GM19468 (cell line): ENCODE results near the gene ENPP3.
"Not testable (repeated sequence)": the region's sequence is repeated elsewhere in the genome, so short reads cannot be mapped to it uniquely, and the experiment has no call there.

Experiments used
- ATAC-seq: cut with Tn5 transposase; IDR thresholded peaks from one replicate; pipeline ENCODE4 v1.9.1; 2021; ENCODE audit warnings: mild to moderate bottlenecking, moderate library complexity, moderate number of reproducible peaks; ENCODE audit not compliant: unreplicated experiment; ENCODE audit errors: extremely low read depth

ENPP3 gene

DNA sequence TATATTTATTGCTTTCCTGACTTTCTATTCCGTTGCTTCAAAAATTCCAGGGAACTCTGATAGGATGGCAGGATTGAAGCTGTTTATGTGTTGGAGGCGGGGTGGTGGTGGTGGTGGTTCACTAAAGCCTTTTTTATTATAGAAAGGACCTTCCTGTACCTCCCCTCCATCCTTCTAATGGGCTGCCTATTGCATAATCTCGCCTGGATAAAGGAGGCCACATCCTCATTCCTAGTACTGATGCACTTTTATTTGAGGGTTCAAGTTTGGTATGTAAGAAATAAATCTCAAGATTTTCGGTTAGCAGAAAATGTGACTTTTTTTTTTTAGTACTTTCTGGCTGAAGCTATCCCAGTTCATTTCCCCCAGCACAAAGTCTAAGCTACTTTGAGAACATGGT, 92.4 kb downstream of the ENPP3 start:
- ATAC-seq, result no peak

DNA sequence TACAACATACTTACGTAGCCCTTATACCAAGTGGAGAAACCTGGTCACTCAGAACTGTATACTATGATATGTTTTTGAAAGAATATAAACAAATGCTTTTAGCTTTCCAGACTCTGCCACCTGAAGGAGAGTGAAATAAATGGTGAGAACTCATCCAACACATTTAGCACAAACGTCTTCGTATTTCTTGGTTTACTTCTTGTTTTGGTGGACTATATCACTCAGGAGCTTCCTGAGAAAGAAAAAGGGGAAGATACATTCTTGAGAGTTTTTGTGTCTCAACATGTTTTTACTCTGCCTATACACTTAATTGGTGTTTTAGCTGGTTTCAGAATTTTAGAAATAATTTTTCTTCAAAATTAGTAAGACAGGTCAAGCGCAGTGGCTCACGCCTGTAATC, 93.2 kb downstream of the ENPP3 start:
- no peak for ATAC-seq

DNA sequence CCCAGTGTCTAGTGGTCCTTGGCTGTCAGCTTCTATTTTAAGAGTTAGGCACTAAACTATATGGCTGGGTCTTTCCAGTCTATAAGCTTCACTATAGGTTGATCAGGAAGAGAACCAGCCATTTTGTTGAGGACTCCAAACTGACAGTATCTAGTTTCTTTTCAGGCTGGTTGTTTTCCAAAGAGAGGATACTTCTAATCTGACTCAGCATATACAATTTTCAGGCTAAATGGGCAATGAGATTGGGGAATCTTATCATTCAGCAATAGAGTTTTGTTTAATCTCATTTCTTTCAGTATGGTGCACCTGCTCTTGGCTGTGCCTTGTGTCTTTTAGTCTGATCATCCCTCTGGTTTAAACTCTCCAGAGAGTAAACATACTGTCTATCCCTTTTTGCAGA, 94.1 kb downstream of the ENPP3 start:
- no peak for ATAC-seq

DNA sequence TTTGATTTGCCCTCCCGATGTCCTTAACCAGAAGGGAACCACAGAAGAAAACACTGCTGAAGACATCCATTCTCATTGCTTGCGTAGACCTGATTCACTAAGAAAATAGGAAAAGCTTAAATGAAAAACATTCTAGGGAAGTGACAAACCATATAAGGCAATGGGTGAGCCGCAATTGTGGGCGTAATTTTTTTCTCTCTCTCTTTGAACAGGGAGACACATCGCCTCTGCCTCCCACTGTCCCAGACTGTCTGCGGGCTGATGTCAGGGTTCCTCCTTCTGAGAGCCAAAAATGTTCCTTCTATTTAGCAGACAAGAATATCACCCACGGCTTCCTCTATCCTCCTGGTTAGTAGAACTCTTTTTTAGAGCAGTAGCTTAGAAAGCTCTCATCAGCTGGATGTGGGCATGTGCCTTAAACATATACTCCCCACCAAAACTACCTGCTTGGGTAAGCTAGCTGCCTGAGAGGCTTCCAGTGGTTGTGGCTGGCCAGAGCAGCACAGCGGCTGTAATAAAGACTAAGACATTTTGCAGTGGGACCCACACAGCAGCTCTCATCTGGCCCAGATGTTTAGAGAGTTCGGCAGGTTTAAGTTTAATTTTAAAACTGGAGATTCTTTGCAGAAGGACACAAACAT, 96.4 kb downstream of the ENPP3 start:
- no peak for ATAC-seq

DNA sequence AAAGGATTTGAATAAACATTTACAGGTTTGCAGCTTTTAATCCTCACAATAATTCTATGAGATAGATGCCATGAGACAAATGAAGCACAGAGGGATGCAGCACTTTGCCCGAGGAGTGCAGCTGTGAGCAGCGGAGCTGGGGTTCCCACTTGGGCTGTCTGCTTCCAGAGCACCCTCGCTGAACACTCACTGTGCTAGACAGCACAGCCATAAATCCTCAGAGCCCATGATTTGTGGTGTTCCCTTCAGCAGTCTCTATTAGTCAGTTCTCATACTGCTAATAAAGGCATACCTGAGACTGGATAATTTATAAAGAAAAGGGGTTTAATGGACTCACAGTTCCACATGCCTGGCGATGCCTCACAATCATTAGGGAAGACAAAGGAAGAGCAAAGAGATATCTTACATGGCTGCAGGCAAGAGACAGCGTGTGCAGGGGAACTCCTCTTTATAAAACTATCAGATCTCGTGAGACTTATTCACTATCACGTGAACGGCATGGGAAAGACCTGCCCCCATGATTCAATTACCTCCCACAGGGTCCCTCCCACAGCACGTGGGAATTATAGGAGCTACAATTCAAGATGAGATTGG, 99.0 kb downstream of the ENPP3 start:
- no peak for ATAC-seq

DNA sequence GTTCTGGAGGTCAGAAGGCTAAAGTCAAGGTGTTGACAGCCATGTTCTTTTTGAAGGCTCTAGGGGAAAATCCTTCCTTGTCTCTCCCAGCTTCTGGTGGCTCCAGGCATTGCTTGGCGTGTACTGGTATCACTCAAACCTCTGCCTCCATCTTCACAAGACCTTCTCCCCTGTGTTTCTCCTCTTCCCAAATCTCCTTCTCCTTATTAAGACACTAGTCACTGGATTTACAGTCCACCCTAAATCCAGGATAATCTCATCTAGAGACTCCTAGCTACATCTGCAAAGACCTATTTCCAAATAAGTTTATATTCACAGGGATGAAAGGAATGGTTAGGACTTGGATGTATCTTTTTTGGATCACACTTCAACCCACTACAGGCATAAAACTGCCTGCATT, 99.7 kb downstream of the ENPP3 start:
- no peak for ATAC-seq

DNA sequence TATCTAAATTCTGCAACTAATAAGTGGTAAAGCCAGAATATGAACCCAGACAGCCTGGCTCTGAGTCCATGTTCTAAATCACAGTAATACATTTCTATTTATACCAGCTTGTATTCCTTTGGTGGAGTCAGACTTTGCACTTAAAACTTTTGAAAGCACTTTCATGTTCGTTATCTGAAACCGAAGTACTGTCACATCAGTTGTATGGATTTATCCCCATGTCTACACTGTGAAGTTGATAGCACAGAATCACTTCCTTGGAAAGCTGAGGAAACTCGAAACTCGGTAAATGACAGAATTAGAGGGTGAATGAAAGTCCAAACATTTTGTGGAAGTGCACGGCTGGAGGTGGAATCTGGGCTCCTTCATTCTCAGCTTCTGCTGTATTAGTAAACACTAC, 102.0 kb downstream of the ENPP3 start:
- ATAC-seq, result no peak

DNA sequence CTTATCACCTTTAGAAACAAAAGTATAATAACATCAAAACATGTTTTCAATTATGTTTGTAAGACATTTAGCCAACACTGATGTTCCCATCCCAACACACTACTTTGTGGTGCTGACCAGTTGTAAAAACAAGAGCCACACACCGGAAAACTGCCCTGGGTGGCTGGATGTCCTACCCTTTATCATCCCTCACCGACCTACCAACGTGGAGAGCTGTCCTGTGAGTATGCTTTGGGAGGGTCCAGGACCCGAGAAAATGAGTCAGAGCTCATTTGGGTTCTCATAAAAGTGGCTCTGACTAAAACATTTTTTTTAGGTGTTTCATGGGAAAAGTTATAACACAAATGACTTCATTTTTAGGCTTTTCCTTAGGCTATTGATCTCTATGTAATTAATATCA, 103.1 kb downstream of the ENPP3 start:
- ATAC-seq, result no peak

DNA sequence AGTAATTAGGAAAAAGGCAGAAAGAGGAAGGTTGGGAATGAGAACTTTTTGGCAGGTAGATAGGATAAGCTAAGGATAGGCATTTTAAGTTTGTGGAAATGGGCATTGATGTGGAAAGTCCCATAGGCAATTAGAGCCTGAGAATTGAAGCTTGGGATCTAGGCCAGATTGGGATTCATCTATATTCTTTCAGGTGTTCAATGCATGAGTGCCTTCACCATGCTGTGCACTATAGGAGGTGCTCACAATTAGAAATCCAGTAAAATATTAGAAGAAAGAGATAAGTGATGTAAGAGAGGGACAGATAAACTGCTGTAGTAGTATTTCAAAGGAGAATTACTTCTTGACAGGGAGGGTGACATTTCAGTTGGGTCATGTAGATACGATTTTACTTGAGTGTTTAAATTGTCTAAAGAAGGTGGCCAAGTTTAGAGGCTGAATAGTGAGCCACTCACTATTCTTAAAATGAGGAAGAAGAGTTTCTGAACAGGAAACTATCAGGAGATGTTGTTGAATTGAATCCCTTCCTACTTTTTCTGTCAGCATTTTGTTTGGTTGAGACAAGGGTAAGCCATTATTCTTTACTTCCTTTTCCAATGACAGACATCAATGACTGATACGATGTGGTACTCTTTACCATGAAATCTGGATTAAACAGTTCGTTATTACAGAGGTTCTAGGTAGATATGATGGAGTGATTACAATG, 104.7 kb downstream of the ENPP3 start:
- ATAC-seq, result no peak

DNA sequence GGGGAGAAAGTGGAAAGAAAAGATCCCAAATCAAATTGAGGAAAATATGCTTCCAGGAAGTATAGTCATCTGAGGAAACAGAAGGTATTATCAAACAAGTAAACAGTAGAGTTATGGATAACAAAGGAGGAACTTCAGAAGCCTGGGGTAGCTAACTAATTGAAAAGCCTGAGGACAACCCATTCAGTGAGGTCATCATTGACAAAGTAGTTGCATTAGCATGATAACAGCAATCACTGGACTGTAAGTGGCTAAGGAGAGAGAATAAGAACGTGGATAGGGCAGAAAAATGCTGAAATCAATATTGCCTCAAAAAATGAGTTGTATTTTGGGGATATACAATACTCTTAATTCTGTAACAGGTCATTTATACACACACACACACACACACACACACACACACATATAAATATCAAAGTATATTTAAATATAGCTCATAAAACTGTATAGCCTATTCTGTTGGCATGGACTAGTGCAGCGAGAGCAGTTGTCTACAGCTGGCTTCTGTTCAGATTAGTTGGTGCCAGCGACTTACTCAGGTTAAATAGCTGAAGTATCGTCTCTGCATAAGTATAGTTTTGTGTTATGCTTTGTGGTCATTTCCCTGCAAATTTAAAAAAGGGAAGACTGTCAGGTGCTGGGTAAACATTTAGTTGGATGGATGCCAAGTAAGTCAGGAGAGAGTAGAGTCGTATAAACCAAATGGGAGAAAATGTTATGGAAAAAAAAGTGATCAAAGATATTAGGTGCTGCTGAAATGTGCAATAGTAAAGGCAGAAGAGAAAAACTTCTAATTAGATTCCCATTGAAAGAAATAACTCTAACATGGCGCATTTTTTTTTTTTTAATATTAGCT, 107.6 kb downstream of the ENPP3 start:
- no peak for ATAC-seq

DNA sequence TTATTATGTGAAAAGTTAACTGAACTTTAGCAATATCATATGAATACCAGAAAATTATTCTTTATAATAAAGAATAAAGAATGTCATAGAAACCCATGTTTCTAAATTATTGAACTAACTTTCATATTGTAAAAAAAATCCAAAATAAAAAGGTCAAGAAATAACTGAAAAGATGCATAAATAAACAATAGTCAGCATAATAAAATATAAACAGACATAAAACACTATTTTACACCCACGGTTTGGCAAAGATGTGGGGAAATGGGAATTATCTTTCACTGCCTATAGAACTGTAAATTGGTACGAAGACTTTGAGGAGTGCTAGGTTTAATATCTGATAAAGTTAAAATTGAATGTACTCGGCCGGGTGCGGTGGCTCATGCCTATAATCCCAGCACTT, 108.4 kb downstream of the ENPP3 start:
- no peak for ATAC-seq

DNA sequence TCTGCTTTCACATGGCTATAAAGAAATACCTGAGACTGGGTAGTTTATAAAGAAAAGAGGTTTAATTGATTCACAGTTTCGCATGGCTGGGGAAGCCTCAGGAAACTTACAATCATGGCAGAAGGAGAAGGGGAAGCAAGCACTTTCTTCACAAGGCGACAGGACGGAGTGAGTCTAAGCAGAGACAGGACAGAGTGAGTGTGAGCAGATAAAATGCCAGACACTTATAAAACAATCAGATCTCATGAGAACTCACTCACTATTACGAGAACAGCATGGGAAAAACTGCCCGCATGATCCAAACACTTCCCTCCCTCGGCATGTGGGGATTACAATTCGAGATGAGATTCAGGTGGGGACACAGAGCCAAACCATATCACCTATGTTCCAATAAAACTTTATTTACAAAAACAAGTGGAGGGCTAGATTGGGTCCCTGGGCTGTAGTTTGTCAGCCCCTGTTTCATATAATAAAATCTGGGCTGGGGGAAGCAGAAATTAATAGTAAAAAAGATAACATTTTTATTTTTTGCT, 110.8 kb downstream of the ENPP3 start:
- no peak for ATAC-seq

DNA sequence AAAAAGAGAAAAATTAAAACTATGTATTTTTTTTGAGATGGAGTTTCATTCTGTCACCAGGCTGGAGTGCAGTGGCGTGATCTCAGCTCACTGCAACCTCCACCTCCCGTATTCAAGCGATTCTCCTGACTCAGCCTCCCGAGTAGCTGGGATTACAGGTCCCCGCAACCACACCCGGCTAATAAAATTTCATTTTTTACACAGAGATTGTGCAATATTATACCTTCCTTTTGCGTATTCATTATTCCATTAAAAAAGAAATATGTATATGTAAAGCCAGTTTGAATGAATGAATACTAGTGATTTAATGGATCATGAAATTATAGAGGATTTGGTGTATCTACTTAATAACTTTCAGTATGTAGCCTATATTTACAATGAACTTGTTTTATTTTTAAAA, 111.9 kb downstream of the ENPP3 start:
- ATAC-seq, result no peak

DNA sequence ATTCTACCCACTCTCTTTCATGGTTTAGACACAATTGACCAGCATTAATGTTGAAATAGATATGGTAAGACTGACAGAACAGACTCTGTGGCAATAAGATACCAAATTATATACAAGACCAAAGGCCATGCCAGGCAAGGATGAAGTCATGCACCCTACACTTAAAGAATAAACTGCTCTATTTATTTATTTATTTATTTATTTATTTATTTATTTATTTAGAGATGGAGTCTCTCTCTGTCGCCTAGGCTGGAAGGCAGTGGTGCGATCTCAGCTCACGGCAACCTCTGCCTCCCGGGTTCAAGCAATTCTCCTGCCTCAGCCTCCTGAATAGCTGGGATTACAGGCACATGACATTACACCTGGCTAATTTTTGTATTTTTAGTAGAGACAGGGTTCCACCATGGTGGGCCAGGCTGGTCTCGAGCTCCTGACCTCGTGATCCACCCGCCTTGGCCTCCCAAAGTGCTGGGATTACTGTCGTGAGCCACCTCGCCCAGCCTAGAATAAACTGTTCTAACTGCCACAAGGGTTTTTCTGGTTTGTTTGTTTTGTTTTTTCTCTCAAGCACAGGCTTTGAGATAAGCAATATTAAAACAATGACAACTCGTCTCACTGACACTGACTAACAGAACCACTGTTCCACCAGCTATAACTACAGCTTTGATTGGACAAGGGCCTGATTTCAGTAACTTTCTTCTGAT, 114.1 kb downstream of the ENPP3 start:
- not testable (repeated sequence) for ATAC-seq

DNA sequence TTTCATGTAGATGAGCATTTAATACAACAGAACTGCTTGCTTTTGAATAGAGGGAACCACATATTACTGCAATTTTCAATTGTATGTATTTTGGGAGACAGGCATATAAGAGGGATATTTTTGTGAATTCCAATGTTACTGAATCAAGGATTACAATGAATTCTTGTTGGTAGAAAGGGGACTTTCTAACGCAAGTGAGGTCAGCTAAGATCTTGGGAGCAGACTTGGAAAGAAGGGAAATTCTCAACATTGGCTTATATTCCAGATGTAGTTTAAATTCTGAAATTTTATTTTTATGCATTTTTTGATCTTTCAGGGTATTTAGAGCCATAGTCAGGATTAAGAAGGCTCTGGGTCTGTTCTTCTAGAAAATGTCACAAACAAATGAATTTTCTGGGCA, 117.0 kb downstream of the ENPP3 start:
- no peak for ATAC-seq

DNA sequence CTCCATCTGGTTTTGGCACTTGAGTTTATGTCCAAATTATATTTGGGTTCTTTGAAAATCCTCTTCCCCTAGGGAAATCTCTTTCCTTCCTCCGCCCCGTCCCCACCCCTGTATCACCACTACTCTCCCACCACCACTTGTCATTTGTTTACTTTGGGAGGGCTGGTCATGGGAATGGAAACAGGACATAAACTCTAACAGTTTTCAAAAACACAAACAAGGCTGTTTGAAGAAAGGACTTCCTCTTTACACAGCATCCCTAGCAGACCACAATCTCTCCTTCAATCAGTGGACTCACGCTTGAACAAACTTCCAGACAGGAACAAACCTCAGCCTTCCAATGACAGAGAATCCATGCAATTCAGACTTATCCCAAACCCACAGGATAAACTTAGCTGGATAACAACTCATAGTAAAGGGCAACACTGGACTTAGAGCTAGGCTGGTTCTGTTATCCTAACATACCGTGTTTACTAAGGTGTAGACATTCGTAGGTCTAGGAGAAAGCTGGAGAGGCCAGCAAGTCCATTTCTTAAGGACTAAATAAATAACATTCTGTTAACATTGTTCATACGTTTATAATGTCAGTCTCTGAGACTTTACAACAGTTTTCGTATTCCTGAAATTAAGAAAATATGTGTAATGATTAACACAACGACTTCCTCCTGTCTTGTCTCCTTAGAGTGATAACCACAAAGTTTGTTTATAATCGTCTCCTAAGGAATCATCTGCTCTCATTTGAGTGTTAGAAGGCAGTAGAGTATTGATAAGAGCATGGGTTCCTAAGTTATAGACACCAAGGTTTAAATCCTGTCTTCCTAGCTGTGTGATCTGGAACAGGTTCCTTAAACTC, 117.8 kb downstream of the ENPP3 start:
- no peak for ATAC-seq

DNA sequence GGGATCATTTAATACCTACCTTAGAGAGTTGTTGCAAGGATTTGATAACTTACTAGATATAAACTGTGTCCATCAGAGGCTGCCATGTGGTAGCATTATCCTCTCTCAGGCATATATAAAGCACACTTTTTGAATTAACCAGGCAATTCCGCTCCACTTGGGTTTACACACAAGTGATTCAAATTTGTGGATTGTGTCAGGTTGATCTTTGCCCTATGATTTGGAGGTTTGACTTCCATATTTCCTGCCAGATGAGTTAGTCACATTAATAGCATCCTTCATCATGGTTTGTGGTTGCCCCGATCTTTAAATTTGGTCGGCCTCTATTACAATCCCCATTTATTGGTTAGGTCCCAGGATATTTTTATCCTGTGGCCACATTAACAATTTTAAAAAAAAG, 118.5 kb downstream of the ENPP3 start:
- ATAC-seq, result no peak

DNA sequence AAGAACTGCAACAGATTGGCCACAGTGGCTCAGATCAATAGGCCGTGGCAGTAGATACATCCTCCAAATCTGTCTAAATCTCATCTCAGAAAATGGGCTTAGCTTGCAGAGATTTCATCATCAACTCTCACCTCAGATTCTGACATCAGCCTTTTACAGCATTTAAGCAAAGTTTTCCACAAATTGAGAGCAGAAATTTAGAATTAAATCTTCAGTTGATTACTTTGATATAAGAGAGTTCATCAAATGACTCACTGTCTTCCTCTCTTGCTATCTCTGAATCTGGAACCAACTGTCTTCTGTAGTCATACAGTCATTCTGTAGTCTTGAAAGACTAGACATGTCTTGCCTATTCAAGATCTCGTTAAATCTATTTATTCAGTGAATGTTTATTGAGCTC, 118.9 kb downstream of the ENPP3 start:
- ATAC-seq, result no peak

DNA sequence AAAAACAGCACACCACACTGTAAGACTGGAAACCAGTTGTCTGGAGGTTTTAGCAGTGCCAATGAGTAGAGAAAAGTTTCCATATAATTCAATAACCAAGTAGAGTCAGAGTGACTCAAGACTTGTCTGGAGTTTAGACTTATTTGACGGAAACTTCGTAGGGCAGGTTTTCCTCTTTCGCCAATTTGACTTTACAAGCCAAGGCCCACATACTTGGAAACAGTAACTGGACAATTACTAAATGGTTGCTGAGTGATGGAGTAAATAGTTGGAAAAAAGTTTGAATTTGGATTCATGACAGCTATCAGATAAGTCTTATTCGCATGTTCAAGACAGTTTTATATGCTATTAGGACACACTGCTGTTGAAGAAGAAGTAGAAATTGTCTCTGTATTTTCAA, 121.8 kb downstream of the ENPP3 start:
- no peak for ATAC-seq
